ENCODE results near the gene ZSCAN22. TPM values are rescaled to one million over a fixed set of nuclear protein-coding genes. Genes with fewer than 3 reads are reported as not detected.
A peak's percentile ranks its signal among the peaks of the same experiment; 100 is the strongest.

ZSCAN22 gene
- total and polyA plus RNA-seq, 2 of the 13 experiments (the other 11 are each of a cell fraction or from before 2014, with no cell fraction given), result 2.5 to 3.5 TPM

DNA sequence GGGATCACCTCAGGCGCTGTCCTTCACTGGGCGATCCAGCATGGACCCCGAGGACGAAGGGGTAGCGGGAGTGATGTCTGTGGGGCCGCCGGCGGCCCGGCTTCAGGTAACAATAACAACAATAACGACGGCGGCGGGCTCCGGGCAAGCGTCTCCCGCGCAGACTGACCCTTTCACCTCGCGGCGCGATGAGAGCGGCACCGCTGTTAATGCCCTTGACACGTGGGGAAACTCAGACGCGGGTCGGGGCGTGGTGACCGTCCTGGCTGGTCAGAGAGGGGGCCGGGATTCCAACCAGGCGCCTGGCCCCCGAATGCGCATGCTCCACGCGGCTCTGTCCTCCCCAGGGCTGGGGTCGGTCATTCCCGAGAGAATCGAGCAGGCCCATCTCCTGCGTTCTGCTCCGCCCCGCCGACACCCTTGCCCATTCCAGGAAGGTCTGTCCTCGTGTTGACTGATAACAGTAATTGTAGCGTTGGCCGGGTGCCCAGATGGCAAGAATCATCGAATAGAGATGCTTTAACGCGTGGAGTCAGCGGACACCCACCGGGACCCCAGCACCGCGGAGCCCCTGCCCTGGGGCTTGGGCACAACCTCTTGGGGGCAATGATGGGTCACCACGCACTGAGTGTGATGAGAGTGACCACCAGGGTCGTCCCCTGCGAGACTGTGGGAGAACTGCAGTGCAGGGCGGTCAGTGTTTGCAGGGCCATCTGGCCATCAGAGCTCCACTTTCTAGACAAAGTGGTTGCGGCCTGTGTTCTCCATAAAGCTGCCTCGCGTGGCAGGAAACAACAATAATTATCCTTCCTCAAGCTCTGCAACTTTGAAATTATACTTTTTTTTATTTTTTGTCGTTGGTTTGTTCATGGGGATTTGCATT lies 47.5 kb upstream of the ZSCAN22 start (continued):
- TF ChIP-seq ZMYM4 (CRISPR knock-in tag; IDR thresholded peaks at IDR 0.05) (no peak), KDM5B (CRISPR knock-in tag; IDR thresholded peaks at IDR 0.05; ENCODE audit: borderline replicate concordance) (peak; percentile 68; the same call in 1 of the 2 replicates), ZNF230 (CRISPR knock-in tag; IDR thresholded peaks at IDR 0.05) (no peak), ZNF704 (CRISPR knock-in tag; IDR thresholded peaks at IDR 0.05; ENCODE audit: borderline replicate concordance) (0 out of 2 replicates have a peak, but pooled peaks have one; percentile 30), TARDBP (CRISPR knock-in tag; IDR thresholded peaks at IDR 0.05) (no peak), ZFP90 (CRISPR knock-in tag; IDR thresholded peaks at IDR 0.05; ENCODE audit: borderline replicate concordance) (peak; percentile 75), ATF1 (CRISPR knock-in tag; IDR thresholded peaks at IDR 0.05) (no peak), ETV5 (CRISPR knock-in tag; IDR thresholded peaks at IDR 0.05; ENCODE audit: borderline replicate concordance) (peak; percentile 22; the same call in 1 of the 2 replicates), ZNF883 (CRISPR knock-in tag; IDR thresholded peaks at IDR 0.05; ENCODE audit: not compliant biosample characterization) (peak; percentile 54), ZNF460 (CRISPR knock-in tag; IDR thresholded peaks at IDR 0.05; ENCODE audit: borderline replicate concordance) (no peak), HIVEP1 (CRISPR knock-in tag; IDR thresholded peaks at IDR 0.05) (peak; percentile 56; the same call in 1 of the 2 replicates), ZNF234 (CRISPR knock-in tag; conservative IDR thresholded peaks at IDR 0.05) (no peak)
- TF ChIP-seq, protein P1, sequence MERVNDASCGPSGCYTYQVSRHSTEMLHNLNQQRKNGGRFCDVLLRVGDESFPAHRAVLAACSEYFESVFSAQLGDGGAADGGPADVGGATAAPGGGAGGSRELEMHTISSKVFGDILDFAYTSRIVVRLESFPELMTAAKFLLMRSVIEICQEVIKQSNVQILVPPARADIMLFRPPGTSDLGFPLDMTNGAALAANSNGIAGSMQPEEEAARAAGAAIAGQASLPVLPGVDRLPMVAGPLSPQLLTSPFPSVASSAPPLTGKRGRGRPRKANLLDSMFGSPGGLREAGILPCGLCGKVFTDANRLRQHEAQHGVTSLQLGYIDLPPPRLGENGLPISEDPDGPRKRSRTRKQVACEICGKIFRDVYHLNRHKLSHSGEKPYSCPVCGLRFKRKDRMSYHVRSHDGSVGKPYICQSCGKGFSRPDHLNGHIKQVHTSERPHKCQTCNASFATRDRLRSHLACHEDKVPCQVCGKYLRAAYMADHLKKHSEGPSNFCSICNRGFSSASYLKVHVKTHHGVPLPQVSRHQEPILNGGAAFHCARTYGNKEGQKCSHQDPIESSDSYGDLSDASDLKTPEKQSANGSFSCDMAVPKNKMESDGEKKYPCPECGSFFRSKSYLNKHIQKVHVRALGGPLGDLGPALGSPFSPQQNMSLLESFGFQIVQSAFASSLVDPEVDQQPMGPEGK (CRISPR knock-in tag; IDR thresholded peaks at IDR 0.05), result peak; percentile 41; the same call in 1 of the 2 replicates
- TF ChIP-seq, protein P2, sequence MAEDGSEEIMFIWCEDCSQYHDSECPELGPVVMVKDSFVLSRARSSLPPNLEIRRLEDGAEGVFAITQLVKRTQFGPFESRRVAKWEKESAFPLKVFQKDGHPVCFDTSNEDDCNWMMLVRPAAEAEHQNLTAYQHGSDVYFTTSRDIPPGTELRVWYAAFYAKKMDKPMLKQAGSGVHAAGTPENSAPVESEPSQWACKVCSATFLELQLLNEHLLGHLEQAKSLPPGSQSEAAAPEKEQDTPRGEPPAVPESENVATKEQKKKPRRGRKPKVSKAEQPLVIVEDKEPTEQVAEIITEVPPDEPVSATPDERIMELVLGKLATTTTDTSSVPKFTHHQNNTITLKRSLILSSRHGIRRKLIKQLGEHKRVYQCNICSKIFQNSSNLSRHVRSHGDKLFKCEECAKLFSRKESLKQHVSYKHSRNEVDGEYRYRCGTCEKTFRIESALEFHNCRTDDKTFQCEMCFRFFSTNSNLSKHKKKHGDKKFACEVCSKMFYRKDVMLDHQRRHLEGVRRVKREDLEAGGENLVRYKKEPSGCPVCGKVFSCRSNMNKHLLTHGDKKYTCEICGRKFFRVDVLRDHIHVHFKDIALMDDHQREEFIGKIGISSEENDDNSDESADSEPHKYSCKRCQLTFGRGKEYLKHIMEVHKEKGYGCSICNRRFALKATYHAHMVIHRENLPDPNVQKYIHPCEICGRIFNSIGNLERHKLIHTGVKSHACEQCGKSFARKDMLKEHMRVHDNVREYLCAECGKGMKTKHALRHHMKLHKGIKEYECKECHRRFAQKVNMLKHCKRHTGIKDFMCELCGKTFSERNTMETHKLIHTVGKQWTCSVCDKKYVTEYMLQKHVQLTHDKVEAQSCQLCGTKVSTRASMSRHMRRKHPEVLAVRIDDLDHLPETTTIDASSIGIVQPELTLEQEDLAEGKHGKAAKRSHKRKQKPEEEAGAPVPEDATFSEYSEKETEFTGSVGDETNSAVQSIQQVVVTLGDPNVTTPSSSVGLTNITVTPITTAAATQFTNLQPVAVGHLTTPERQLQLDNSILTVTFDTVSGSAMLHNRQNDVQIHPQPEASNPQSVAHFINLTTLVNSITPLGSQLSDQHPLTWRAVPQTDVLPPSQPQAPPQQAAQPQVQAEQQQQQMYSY (CRISPR knock-in tag; IDR thresholded peaks at IDR 0.05), result peak; percentile 25; the same call in 1 of the 2 replicates
- TF ChIP-seq, protein P3, sequence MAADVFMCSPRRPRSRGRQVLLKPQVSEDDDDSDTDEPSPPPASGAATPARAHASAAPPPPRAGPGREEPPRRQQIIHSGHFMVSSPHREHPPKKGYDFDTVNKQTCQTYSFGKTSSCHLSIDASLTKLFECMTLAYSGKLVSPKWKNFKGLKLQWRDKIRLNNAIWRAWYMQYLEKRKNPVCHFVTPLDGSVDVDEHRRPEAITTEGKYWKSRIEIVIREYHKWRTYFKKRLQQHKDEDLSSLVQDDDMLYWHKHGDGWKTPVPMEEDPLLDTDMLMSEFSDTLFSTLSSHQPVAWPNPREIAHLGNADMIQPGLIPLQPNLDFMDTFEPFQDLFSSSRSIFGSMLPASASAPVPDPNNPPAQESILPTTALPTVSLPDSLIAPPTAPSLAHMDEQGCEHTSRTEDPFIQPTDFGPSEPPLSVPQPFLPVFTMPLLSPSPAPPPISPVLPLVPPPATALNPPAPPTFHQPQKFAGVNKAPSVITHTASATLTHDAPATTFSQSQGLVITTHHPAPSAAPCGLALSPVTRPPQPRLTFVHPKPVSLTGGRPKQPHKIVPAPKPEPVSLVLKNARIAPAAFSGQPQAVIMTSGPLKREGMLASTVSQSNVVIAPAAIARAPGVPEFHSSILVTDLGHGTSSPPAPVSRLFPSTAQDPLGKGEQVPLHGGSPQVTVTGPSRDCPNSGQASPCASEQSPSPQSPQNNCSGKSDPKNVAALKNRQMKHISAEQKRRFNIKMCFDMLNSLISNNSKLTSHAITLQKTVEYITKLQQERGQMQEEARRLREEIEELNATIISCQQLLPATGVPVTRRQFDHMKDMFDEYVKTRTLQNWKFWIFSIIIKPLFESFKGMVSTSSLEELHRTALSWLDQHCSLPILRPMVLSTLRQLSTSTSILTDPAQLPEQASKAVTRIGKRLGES (CRISPR knock-in tag; IDR thresholded peaks at IDR 0.05; ENCODE audit: borderline replicate concordance), result 0 out of 2 replicates have a peak, but pooled peaks have one; percentile 16
- TF ChIP-seq, protein P4, sequence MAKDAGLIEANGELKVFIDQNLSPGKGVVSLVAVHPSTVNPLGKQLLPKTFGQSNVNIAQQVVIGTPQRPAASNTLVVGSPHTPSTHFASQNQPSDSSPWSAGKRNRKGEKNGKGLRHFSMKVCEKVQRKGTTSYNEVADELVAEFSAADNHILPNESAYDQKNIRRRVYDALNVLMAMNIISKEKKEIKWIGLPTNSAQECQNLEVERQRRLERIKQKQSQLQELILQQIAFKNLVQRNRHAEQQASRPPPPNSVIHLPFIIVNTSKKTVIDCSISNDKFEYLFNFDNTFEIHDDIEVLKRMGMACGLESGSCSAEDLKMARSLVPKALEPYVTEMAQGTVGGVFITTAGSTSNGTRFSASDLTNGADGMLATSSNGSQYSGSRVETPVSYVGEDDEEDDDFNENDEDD (CRISPR knock-in tag; IDR thresholded peaks at IDR 0.05; ENCODE audit: borderline replicate concordance), result no peak
